Upper lobe of left lung (tissue), 4 donors: ENCODE data around the gene NALCN.

Source experiments
- CTCF ChIP-seq, 6 experiments: fragments of 450-650 bp in 4 of 6; fragments of 200-600 bp in 2 of 6; sonication (generic) in 2 of 6; IDR thresholded peaks; one replicate each; pipeline ENCODE4 v1.5.1; 2016 to 2019; ENCODE audit warnings: antibody characterized with exemption in 6 of 6
- EP300 ChIP-seq, 4 donors: sonication (generic); formaldehyde crosslinking; IDR thresholded peaks; one replicate each; pipeline ENCODE4 v1.5.1; 2017; ENCODE audit warnings: antibody characterized with exemption in 4 of 4, control low read depth in 2 of 4
- POLR2AphosphoS5 ChIP-seq, 2 donors: sonication (generic); formaldehyde crosslinking; IDR thresholded peaks; one replicate each; pipeline ENCODE4 v1.5.1; 2017; ENCODE audit warnings: antibody characterized with exemption in 2 of 2

- TF ChIP-seq POLR2AphosphoS5 (IDR thresholded peaks at IDR 0.05): no peak
- TF ChIP-seq CTCF (IDR thresholded peaks at IDR 0.05): no peak
- TF ChIP-seq EP300 (IDR thresholded peaks at IDR 0.05): no peak
Observed at GRCh38 chr13:101242720-101243119, 173.6 kb downstream of the NALCN start.
